H1 (cell line): ENCODE data around the gene GRIP2. TPM values are rescaled to one million over a fixed set of nuclear protein-coding genes. Genes with fewer than 3 reads are reported as not detected.

ENCODE experiments used
- CTCF ChIA-PET: fragments of 300-600 bp; sonication (Branson Sonifier 250); formaldehyde crosslinking; loops from one replicate; lab custom pipeline; 2021; ENCODE audit not compliant: partially characterized antibody; lab: Charles Lee
- POLR2A ChIA-PET: fragments of 300-600 bp; sonication (Branson Sonifier 250); formaldehyde crosslinking; loops from one replicate; lab custom pipeline; 2021; ENCODE audit warnings: inconsistent platforms; ENCODE audit not compliant: partially characterized antibody; lab: Charles Lee
- DNase-seq, 2 experiments: peaks; one replicate each; pipeline versions ENCODE4 v3.0.0 to v3.0.0-alpha.2; 2010 to 2022; ENCODE audit warnings: low spot score in 2 of 2, low read depth in 1 of 2, mixed read lengths in 1 of 2
- FAIRE-seq: peaks from 2 replicates; lab custom pipeline; 2011; peaks lifted over from hg19 to GRCh38; lab: Jason Lieb, UNC
- H2AFZ ChIP-seq: 2 replicates; pipeline ENCODE4 v1.8.1; 2012; ENCODE audit warnings: low read length, inconsistent platforms
- H2AK5ac ChIP-seq: 2 replicates; pipeline ENCODE4 v1.6.1; 2013; ENCODE audit warnings: low read depth, low read length
- H2BK120ac ChIP-seq: replicated peaks from 2 replicates; pipeline ENCODE3; 2013; ENCODE audit warnings: low read depth, low read length, inconsistent platforms
- H2BK12ac ChIP-seq: 2 replicates; pipeline ENCODE4 v1.6.1; 2013; ENCODE audit warnings: low read depth, low read length
- H2BK15ac ChIP-seq: 2 replicates; pipeline ENCODE4 v1.6.1; 2013; ENCODE audit warnings: low read length
- H2BK20ac ChIP-seq: 2 replicates; pipeline ENCODE4 v1.6.1; 2013; ENCODE audit warnings: low read length
- H2BK5ac ChIP-seq: 2 replicates; pipeline ENCODE4 v1.6.1; 2013; ENCODE audit warnings: low read depth, low read length
- H3K14ac ChIP-seq: 2 replicates; pipeline ENCODE4 v1.6.1; 2013; ENCODE audit warnings: inconsistent platforms; ENCODE audit not compliant: insufficient read length
- H3K18ac ChIP-seq: 2 replicates; pipeline ENCODE4 v1.6.1; 2013; ENCODE audit warnings: low read length; ENCODE audit errors: extremely low read depth
- H3K23ac ChIP-seq: 2 replicates; pipeline ENCODE4 v1.6.1; 2013; ENCODE audit warnings: inconsistent platforms; ENCODE audit not compliant: insufficient read length
- H3K23me2 ChIP-seq: 2 replicates; pipeline ENCODE4 v1.6.1; 2013; ENCODE audit warnings: low read depth, low read length
- H3K27ac ChIP-seq: 2 replicates; pipeline ENCODE4 v1.6.1; 2011; ENCODE audit warnings: low read depth, low read length, inconsistent platforms
- H3K27me3 ChIP-seq, 4 experiments: replicated peaks in 1 of 4; 1 replicate in 1 of 4; 2 replicates in 3 of 4; pipeline versions ENCODE4 v1.6.1 to v1.8.1; 2011 to 2013; ENCODE audit warnings: low read length in 3 of 4, mild to moderate bottlenecking in 3 of 4, inconsistent platforms in 2 of 4, mixed read lengths in 2 of 4, moderate library complexity in 1 of 4; ENCODE audit not compliant: control insufficient read depth in 3 of 4, insufficient read depth in 3 of 4; ENCODE audit errors: extremely low read depth in 1 of 4
- H3K36me3 ChIP-seq, 4 experiments: 2 replicates each; pipeline versions ENCODE4 v1.6.1 to v1.8.1; 2011 to 2013; ENCODE audit warnings: mild to moderate bottlenecking in 4 of 4, low read length in 3 of 4, moderate library complexity in 2 of 4, control low read depth in 1 of 4, inconsistent platforms in 1 of 4; ENCODE audit not compliant: insufficient read depth in 4 of 4, control insufficient read depth in 2 of 4
- H3K4ac ChIP-seq: replicated peaks from 2 replicates; pipeline ENCODE3; 2013; ENCODE audit warnings: low read length, low read depth, mixed read lengths, inconsistent platforms; ENCODE audit not compliant: insufficient read length
- H3K4me1 ChIP-seq, 4 experiments: replicated peaks in 1 of 4; 1 replicate in 1 of 4; 2 replicates in 3 of 4; pipeline versions ENCODE4 v1.6.1 to v1.8.1; 2011 to 2013; ENCODE audit warnings: low read length in 3 of 4, inconsistent platforms in 2 of 4, mixed read lengths in 1 of 4; ENCODE audit not compliant: insufficient read depth in 4 of 4, control insufficient read depth in 3 of 4
- H3K4me2 ChIP-seq, 2 experiments: 2 replicates each; pipeline versions ENCODE4 v1.6.1 to v1.8.1; 2011 to 2013; ENCODE audit warnings: low read depth in 2 of 2, low read length in 2 of 2, control low read depth in 1 of 2, inconsistent platforms in 1 of 2, mild to moderate bottlenecking in 1 of 2; ENCODE audit not compliant: insufficient read depth in 1 of 2
- H3K4me3 ChIP-seq, 4 experiments: fragments of 200-600, 300-600 bp in 1 of 4; sonication (generic), shearing (Covaris generic), sonication (Bioruptor Twin) in 1 of 4; 2 replicates each; pipeline versions ENCODE4 v1.5.1 to v1.8.1; 2011 to 2016; ENCODE audit warnings: low read length in 4 of 4, low read depth in 3 of 4, control low read depth in 2 of 4, inconsistent platforms in 2 of 4, mild to moderate bottlenecking in 2 of 4, mixed read lengths in 1 of 4, moderate library complexity in 1 of 4; ENCODE audit not compliant: insufficient read depth in 2 of 4; ENCODE audit errors: extremely low read depth in 1 of 4
- H3K56ac ChIP-seq: replicated peaks from 2 replicates; pipeline ENCODE3; 2013; ENCODE audit warnings: low read depth, mild to moderate bottlenecking, mixed read lengths, low read length, inconsistent platforms; ENCODE audit not compliant: insufficient read length
- H3K79me1 ChIP-seq: 2 replicates; pipeline ENCODE4 v1.6.1; 2013; ENCODE audit warnings: low read depth, low read length, control low read depth
- H3K79me2 ChIP-seq, 2 experiments: 2 replicates each; pipeline versions ENCODE4 v1.6.1 to v1.8.1; 2012 to 2013; ENCODE audit warnings: low read length in 2 of 2, mild to moderate bottlenecking in 2 of 2, inconsistent platforms in 1 of 2; ENCODE audit not compliant: insufficient read depth in 2 of 2, control insufficient read depth in 1 of 2
- H3K9ac ChIP-seq, 4 experiments: replicated peaks in 1 of 4; 1 replicate in 1 of 4; 2 replicates in 3 of 4; pipeline versions ENCODE4 v1.6.1 to v1.8.1; 2011 to 2013; ENCODE audit warnings: low read depth in 3 of 4, low read length in 3 of 4, control low read depth in 2 of 4, mild to moderate bottlenecking in 2 of 4, moderate library complexity in 2 of 4, inconsistent platforms in 1 of 4; ENCODE audit errors: extremely low read depth in 1 of 4
- H3K9me3 ChIP-seq, 2 experiments: 2 replicates each; pipeline versions ENCODE4 v1.6.1 to v1.8.1; 2012 to 2013; ENCODE audit warnings: mild to moderate bottlenecking in 2 of 2, moderate library complexity in 2 of 2, control low read depth in 1 of 2, inconsistent platforms in 1 of 2, low read depth in 1 of 2, low read length in 1 of 2, mixed read lengths in 1 of 2; ENCODE audit not compliant: insufficient read depth in 2 of 2
- H4K20me1 ChIP-seq, 2 experiments: replicated peaks in 1 of 2; 2 replicates each; pipeline versions ENCODE3 to v1.8.1; 2011 to 2013; ENCODE audit warnings: inconsistent platforms in 2 of 2, low read length in 2 of 2, mild to moderate bottlenecking in 1 of 2; ENCODE audit not compliant: insufficient read depth in 2 of 2, control insufficient read depth in 1 of 2
- H4K5ac ChIP-seq: 2 replicates; pipeline ENCODE4 v1.6.1; 2013; ENCODE audit warnings: low read length, low read depth, mixed read lengths, inconsistent platforms; ENCODE audit not compliant: insufficient read length
- H4K8ac ChIP-seq: 2 replicates; pipeline ENCODE4 v1.8.0; 2013; ENCODE audit warnings: mild to moderate bottlenecking, moderate library complexity, low read length, inconsistent platforms; ENCODE audit not compliant: insufficient read depth; ENCODE audit errors: extremely low read depth
- H4K91ac ChIP-seq: replicated peaks from 2 replicates; pipeline ENCODE3; 2013; ENCODE audit warnings: low read length, mixed read lengths, inconsistent platforms; ENCODE audit not compliant: insufficient read length
- ATF2 ChIP-seq: IDR thresholded peaks from 2 replicates; pipeline ENCODE4 v1.6.1; 2012; ENCODE audit warnings: low read length, inconsistent platforms
- EP300 ChIP-seq, 2 experiments: IDR thresholded peaks; 1 replicate in 1 of 2; 2 replicates in 1 of 2; pipeline ENCODE4 v1.6.1; 2011 to 2012; ENCODE audit warnings: low read depth in 2 of 2, low read length in 2 of 2, mild to moderate bottlenecking in 2 of 2, borderline replicate concordance in 1 of 2, inconsistent platforms in 1 of 2, moderate library complexity in 1 of 2
- JUND ChIP-seq: IDR thresholded peaks from 2 replicates; pipeline ENCODE4 v1.6.1; 2011; ENCODE audit warnings: mild to moderate bottlenecking, improper control_type of control experiment, low read length
- KDM4A ChIP-seq: IDR thresholded peaks from one replicate; pipeline ENCODE4 v1.7.1; 2012; ENCODE audit warnings: low read depth, mild to moderate bottlenecking, moderate library complexity, low read length, inconsistent platforms; ENCODE audit not compliant: severe bottlenecking
- RAD21 ChIP-seq, 2 experiments: IDR thresholded peaks in 1 of 2; conservative IDR thresholded peaks in 1 of 2; 2 replicates each; pipeline ENCODE4 v1.6.1; 2011; ENCODE audit warnings: low read depth in 2 of 2, low read length in 2 of 2, improper control_type of control experiment in 1 of 2, inconsistent platforms in 1 of 2, mild to moderate bottlenecking in 1 of 2, moderate library complexity in 1 of 2
- SIRT6 ChIP-seq: IDR thresholded peaks from one replicate; pipeline ENCODE4 v1.7.1; 2012; ENCODE audit warnings: low read length, inconsistent platforms
- SUZ12 ChIP-seq: fragments of 200-600 bp; sonication (generic); IDR thresholded peaks from 2 replicates; pipeline ENCODE4 v1.6.1; 2012; ENCODE audit warnings: mild to moderate bottlenecking, inconsistent platforms, low read length, moderate library complexity, mixed read lengths
- TCF12 ChIP-seq: IDR thresholded peaks from 2 replicates; pipeline ENCODE4 v1.6.1; 2011; ENCODE audit warnings: low read depth, mild to moderate bottlenecking, low read length
- TEAD4 ChIP-seq: IDR thresholded peaks from 2 replicates; pipeline ENCODE4 v1.6.1; 2012; ENCODE audit warnings: low read depth, low read length, inconsistent platforms, mixed read lengths
- YY1 ChIP-seq: IDR thresholded peaks from 2 replicates; pipeline ENCODE4 v1.6.1; 2011; ENCODE audit warnings: low read depth, mild to moderate bottlenecking, low read length
- WGBS, 2 experiments: shearing (Covaris generic) in 1 of 2; methylation state at CpG; one replicate each; pipeline versions ENCODE4 v1.1.6 to v1.1.7; 2013 to 2015; ENCODE audit warnings: low lambda C conversion rate in 2 of 2, mixed read lengths in 2 of 2, inconsistent platforms in 1 of 2, low coverage in 1 of 2, missing lambda C conversion rate in 1 of 2; ENCODE audit not compliant: insufficient replicate concordance in 2 of 2, insufficient coverage in 1 of 2, insufficient read length in 1 of 2; ENCODE audit errors: extremely low coverage in 1 of 2, missing lambda C conversion rate in 1 of 2; 5-methylcytosine and 5-hydroxymethylcytosine counted together
- polyA plus RNA-seq, 7 experiments: library from polyadenylated mRNA; depleted of rRNA in 3 of 7; stranded (reverse) in 5 of 7; unstranded in 2 of 7; fragments of >200 nt in 5 of 7; fragments of 200-250 nt in 2 of 7; gene quantifications; 1 replicate in 5 of 7; 2 replicates in 1 of 7; 4 replicates in 1 of 7; pipeline versions ENCODE4 v1.2.1 to v1.2.3, GENCODE V29; 2011 to 2013; ENCODE audit warnings: missing spikeins in 2 of 7, mixed read lengths in 2 of 7
- total RNA-seq: library from RNA; stranded (reverse); fragmentation: NEBNext Ultra II Directional; extraction: Animal tissue kit (Norgen Biotek cat#: 25700); gene quantifications from 2 replicates; pipeline ENCODE4 v1.2.1, GENCODE V29; 2021

The GRIP2 gene
- total and polyA plus RNA-seq, 2 of the 8 experiments (the other 6 are each of a cell fraction or from before 2014, with no cell fraction given) = 2.5 to 6.4 TPM

DNA sequence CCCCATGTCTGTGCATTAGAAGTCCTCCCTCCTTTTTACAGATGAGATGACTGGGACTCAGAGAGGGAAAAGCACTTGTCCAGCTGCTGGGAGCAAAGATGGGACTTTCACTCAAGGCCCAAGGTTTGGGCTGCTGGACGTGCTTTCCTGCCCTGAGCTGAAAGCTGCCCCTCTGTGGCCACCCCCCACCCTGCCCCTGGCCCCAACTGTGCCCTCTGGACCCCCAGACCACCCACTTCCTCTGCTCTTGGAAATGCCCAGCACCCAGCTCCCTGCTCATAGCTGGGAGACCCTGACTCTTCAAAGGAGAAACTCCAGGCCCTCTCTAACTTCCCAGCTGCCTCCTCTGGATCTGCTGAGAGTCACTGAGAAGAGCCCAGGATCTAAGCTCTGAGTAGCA is 20.7 kb downstream of the GRIP2 start:
- no peak overlapping the region for H2AK5ac ChIP-seq
- H3K79me1 ChIP-seq = no peaks in the 10 kb centered on the region
- H2BK15ac ChIP-seq = no peak overlapping the region
- H3K27me3 ChIP-seq = no peaks in the 10 kb centered on the region
- no peak overlapping the region for H3K27ac ChIP-seq
- H4K20me1 ChIP-seq = no peaks in the 10 kb centered on the region
- H3K14ac ChIP-seq = no peak overlapping the region
- no peak overlapping the region for H3K23ac ChIP-seq
- H3K9ac ChIP-seq = no peak overlapping the region
- H3K4me1 ChIP-seq = peaks cover 0 to 7% (median 3%) of the 10 kb centered on the region in 4 experiments; a peak in 5 of 7 replicates
- H3K36me3 ChIP-seq = no peaks in the 10 kb centered on the region
- CTCF ChIA-PET = interaction anchor here (0.6 to 9.5 kb wide), 14 partner anchors 11 to 401 kb away, joined by 3 to 103 read pairs (median 4); partner anchors contain the start of gene GRIP2
- no peaks in the 10 kb centered on the region for H3K79me2 ChIP-seq
- POLR2A ChIA-PET = interaction anchor here (0.7 kb wide), 2 partner anchors 11 to 12 kb away, joined by 3 read pairs; no protein-coding TSS in a partner anchor
- no peak overlapping the region for H3K4me3 ChIP-seq
- no peak overlapping the region for H3K56ac ChIP-seq
- no peak overlapping the region for H2BK120ac ChIP-seq
- no peak overlapping the region for H2BK5ac ChIP-seq
- H2AFZ ChIP-seq = no peak overlapping the region
- H3K4ac ChIP-seq = no peak overlapping the region
- H4K8ac ChIP-seq = no peak overlapping the region
- no peaks in the 10 kb centered on the region for H3K9me3 ChIP-seq
- no peak overlapping the region for H4K91ac ChIP-seq
- H3K18ac ChIP-seq = no peak overlapping the region
- DNase-seq = no peak
- H2BK20ac ChIP-seq = no peak overlapping the region
- no peak for FAIRE-seq
- no CpG with 5 or more reads among the region's 1 CpG for WGBS, 2 experiments
- H3K4me2 ChIP-seq = no peak overlapping the region
- H3K23me2 ChIP-seq = no peaks in the 10 kb centered on the region
- no peak overlapping the region for H2BK12ac ChIP-seq
- H4K5ac ChIP-seq = no peak overlapping the region
- TF ChIP-seq TEAD4 (no peak), YY1 (no peak), RAD21 (IDR thresholded peaks at IDR 0.05 in 1 of 2, conservative IDR thresholded peaks at IDR 0.05 in 1 of 2; ENCODE audit: low read depth in 2 of 2, low read length in 2 of 2) (no peak), SUZ12 (no peak), SIRT6 (no peak), TCF12 (no peak), KDM4A (no peak), EP300 (IDR thresholded peaks at IDR 0.05; ENCODE audit: borderline replicate concordance in 1 of 2, low read depth in 2 of 2, low read length in 2 of 2) (no peak), JUND (no peak), ATF2 (no peak)
